H1 (cell line): Measurements from ENCODE around the gene RAP2A. TPM values are rescaled to one million over a fixed set of nuclear protein-coding genes. Genes with fewer than 3 reads are reported as not detected.

ENCODE experiments used
- CTCF ChIA-PET: fragments of 300-600 bp; sonication (Branson Sonifier 250); formaldehyde crosslinking; loops from one replicate; lab custom pipeline; 2021; ENCODE audit not compliant: partially characterized antibody; lab: Charles Lee
- POLR2A ChIA-PET: fragments of 300-600 bp; sonication (Branson Sonifier 250); formaldehyde crosslinking; loops from one replicate; lab custom pipeline; 2021; ENCODE audit warnings: inconsistent platforms; ENCODE audit not compliant: partially characterized antibody; lab: Charles Lee
- DNase-seq, 2 experiments: peaks; one replicate each; pipeline versions ENCODE4 v3.0.0 to v3.0.0-alpha.2; 2010 to 2022; ENCODE audit warnings: low spot score in 2 of 2, low read depth in 1 of 2, mixed read lengths in 1 of 2
- FAIRE-seq: peaks from 2 replicates; lab custom pipeline; 2011; peaks lifted over from hg19 to GRCh38; lab: Jason Lieb, UNC
- H2AFZ ChIP-seq: 2 replicates; pipeline ENCODE4 v1.8.1; 2012; ENCODE audit warnings: low read length, inconsistent platforms
- H2AK5ac ChIP-seq: 2 replicates; pipeline ENCODE4 v1.6.1; 2013; ENCODE audit warnings: low read depth, low read length
- H2BK120ac ChIP-seq: replicated peaks from 2 replicates; pipeline ENCODE3; 2013; ENCODE audit warnings: low read depth, low read length, inconsistent platforms
- H2BK12ac ChIP-seq: 2 replicates; pipeline ENCODE4 v1.6.1; 2013; ENCODE audit warnings: low read depth, low read length
- H2BK15ac ChIP-seq: 2 replicates; pipeline ENCODE4 v1.6.1; 2013; ENCODE audit warnings: low read length
- H2BK20ac ChIP-seq: 2 replicates; pipeline ENCODE4 v1.6.1; 2013; ENCODE audit warnings: low read length
- H2BK5ac ChIP-seq: 2 replicates; pipeline ENCODE4 v1.6.1; 2013; ENCODE audit warnings: low read depth, low read length
- H3K14ac ChIP-seq: 2 replicates; pipeline ENCODE4 v1.6.1; 2013; ENCODE audit warnings: inconsistent platforms; ENCODE audit not compliant: insufficient read length
- H3K18ac ChIP-seq: 2 replicates; pipeline ENCODE4 v1.6.1; 2013; ENCODE audit warnings: low read length; ENCODE audit errors: extremely low read depth
- H3K23ac ChIP-seq: 2 replicates; pipeline ENCODE4 v1.6.1; 2013; ENCODE audit warnings: inconsistent platforms; ENCODE audit not compliant: insufficient read length
- H3K23me2 ChIP-seq: 2 replicates; pipeline ENCODE4 v1.6.1; 2013; ENCODE audit warnings: low read depth, low read length
- H3K27ac ChIP-seq: 2 replicates; pipeline ENCODE4 v1.6.1; 2011; ENCODE audit warnings: low read depth, low read length, inconsistent platforms
- H3K27me3 ChIP-seq, 4 experiments: replicated peaks in 1 of 4; 1 replicate in 1 of 4; 2 replicates in 3 of 4; pipeline versions ENCODE4 v1.6.1 to v1.8.1; 2011 to 2013; ENCODE audit warnings: low read length in 3 of 4, mild to moderate bottlenecking in 3 of 4, inconsistent platforms in 2 of 4, mixed read lengths in 2 of 4, moderate library complexity in 1 of 4; ENCODE audit not compliant: control insufficient read depth in 3 of 4, insufficient read depth in 3 of 4; ENCODE audit errors: extremely low read depth in 1 of 4
- H3K36me3 ChIP-seq, 4 experiments: 2 replicates each; pipeline versions ENCODE4 v1.6.1 to v1.8.1; 2011 to 2013; ENCODE audit warnings: mild to moderate bottlenecking in 4 of 4, low read length in 3 of 4, moderate library complexity in 2 of 4, control low read depth in 1 of 4, inconsistent platforms in 1 of 4; ENCODE audit not compliant: insufficient read depth in 4 of 4, control insufficient read depth in 2 of 4
- H3K4ac ChIP-seq: replicated peaks from 2 replicates; pipeline ENCODE3; 2013; ENCODE audit warnings: low read length, low read depth, mixed read lengths, inconsistent platforms; ENCODE audit not compliant: insufficient read length
- H3K4me1 ChIP-seq, 4 experiments: replicated peaks in 1 of 4; 1 replicate in 1 of 4; 2 replicates in 3 of 4; pipeline versions ENCODE4 v1.6.1 to v1.8.1; 2011 to 2013; ENCODE audit warnings: low read length in 3 of 4, inconsistent platforms in 2 of 4, mixed read lengths in 1 of 4; ENCODE audit not compliant: insufficient read depth in 4 of 4, control insufficient read depth in 3 of 4
- H3K4me2 ChIP-seq, 2 experiments: 2 replicates each; pipeline versions ENCODE4 v1.6.1 to v1.8.1; 2011 to 2013; ENCODE audit warnings: low read depth in 2 of 2, low read length in 2 of 2, control low read depth in 1 of 2, inconsistent platforms in 1 of 2, mild to moderate bottlenecking in 1 of 2; ENCODE audit not compliant: insufficient read depth in 1 of 2
- H3K4me3 ChIP-seq, 4 experiments: fragments of 200-600, 300-600 bp in 1 of 4; sonication (generic), shearing (Covaris generic), sonication (Bioruptor Twin) in 1 of 4; 2 replicates each; pipeline versions ENCODE4 v1.5.1 to v1.8.1; 2011 to 2016; ENCODE audit warnings: low read length in 4 of 4, low read depth in 3 of 4, control low read depth in 2 of 4, inconsistent platforms in 2 of 4, mild to moderate bottlenecking in 2 of 4, mixed read lengths in 1 of 4, moderate library complexity in 1 of 4; ENCODE audit not compliant: insufficient read depth in 2 of 4; ENCODE audit errors: extremely low read depth in 1 of 4
- H3K56ac ChIP-seq: replicated peaks from 2 replicates; pipeline ENCODE3; 2013; ENCODE audit warnings: low read depth, mild to moderate bottlenecking, mixed read lengths, low read length, inconsistent platforms; ENCODE audit not compliant: insufficient read length
- H3K79me1 ChIP-seq: 2 replicates; pipeline ENCODE4 v1.6.1; 2013; ENCODE audit warnings: low read depth, low read length, control low read depth
- H3K79me2 ChIP-seq, 2 experiments: 2 replicates each; pipeline versions ENCODE4 v1.6.1 to v1.8.1; 2012 to 2013; ENCODE audit warnings: low read length in 2 of 2, mild to moderate bottlenecking in 2 of 2, inconsistent platforms in 1 of 2; ENCODE audit not compliant: insufficient read depth in 2 of 2, control insufficient read depth in 1 of 2
- H3K9ac ChIP-seq, 4 experiments: replicated peaks in 1 of 4; 1 replicate in 1 of 4; 2 replicates in 3 of 4; pipeline versions ENCODE4 v1.6.1 to v1.8.1; 2011 to 2013; ENCODE audit warnings: low read depth in 3 of 4, low read length in 3 of 4, control low read depth in 2 of 4, mild to moderate bottlenecking in 2 of 4, moderate library complexity in 2 of 4, inconsistent platforms in 1 of 4; ENCODE audit errors: extremely low read depth in 1 of 4
- H3K9me3 ChIP-seq, 2 experiments: 2 replicates each; pipeline versions ENCODE4 v1.6.1 to v1.8.1; 2012 to 2013; ENCODE audit warnings: mild to moderate bottlenecking in 2 of 2, moderate library complexity in 2 of 2, control low read depth in 1 of 2, inconsistent platforms in 1 of 2, low read depth in 1 of 2, low read length in 1 of 2, mixed read lengths in 1 of 2; ENCODE audit not compliant: insufficient read depth in 2 of 2
- H4K20me1 ChIP-seq, 2 experiments: replicated peaks in 1 of 2; 2 replicates each; pipeline versions ENCODE3 to v1.8.1; 2011 to 2013; ENCODE audit warnings: inconsistent platforms in 2 of 2, low read length in 2 of 2, mild to moderate bottlenecking in 1 of 2; ENCODE audit not compliant: insufficient read depth in 2 of 2, control insufficient read depth in 1 of 2
- H4K5ac ChIP-seq: 2 replicates; pipeline ENCODE4 v1.6.1; 2013; ENCODE audit warnings: low read length, low read depth, mixed read lengths, inconsistent platforms; ENCODE audit not compliant: insufficient read length
- H4K8ac ChIP-seq: 2 replicates; pipeline ENCODE4 v1.8.0; 2013; ENCODE audit warnings: mild to moderate bottlenecking, moderate library complexity, low read length, inconsistent platforms; ENCODE audit not compliant: insufficient read depth; ENCODE audit errors: extremely low read depth
- H4K91ac ChIP-seq: replicated peaks from 2 replicates; pipeline ENCODE3; 2013; ENCODE audit warnings: low read length, mixed read lengths, inconsistent platforms; ENCODE audit not compliant: insufficient read length
- NRF1 ChIP-seq: IDR thresholded peaks from 2 replicates; pipeline ENCODE4 v1.6.1; 2011; ENCODE audit warnings: mild to moderate bottlenecking, low read depth, low read length, improper control_type of control experiment
- SP2 ChIP-seq: IDR thresholded peaks from 2 replicates; pipeline ENCODE4 v1.6.1; 2012; ENCODE audit warnings: mild to moderate bottlenecking, low read length, inconsistent platforms
- TEAD4 ChIP-seq: IDR thresholded peaks from 2 replicates; pipeline ENCODE4 v1.6.1; 2012; ENCODE audit warnings: low read depth, low read length, inconsistent platforms, mixed read lengths
- WGBS, 2 experiments: shearing (Covaris generic) in 1 of 2; methylation state at CpG; one replicate each; pipeline versions ENCODE4 v1.1.6 to v1.1.7; 2013 to 2015; ENCODE audit warnings: low lambda C conversion rate in 2 of 2, mixed read lengths in 2 of 2, inconsistent platforms in 1 of 2, low coverage in 1 of 2, missing lambda C conversion rate in 1 of 2; ENCODE audit not compliant: insufficient replicate concordance in 2 of 2, insufficient coverage in 1 of 2, insufficient read length in 1 of 2; ENCODE audit errors: extremely low coverage in 1 of 2, missing lambda C conversion rate in 1 of 2; 5-methylcytosine and 5-hydroxymethylcytosine counted together
- polyA plus RNA-seq, 7 experiments: library from polyadenylated mRNA; depleted of rRNA in 3 of 7; stranded (reverse) in 5 of 7; unstranded in 2 of 7; fragments of >200 nt in 5 of 7; fragments of 200-250 nt in 2 of 7; gene quantifications; 1 replicate in 5 of 7; 2 replicates in 1 of 7; 4 replicates in 1 of 7; pipeline versions ENCODE4 v1.2.1 to v1.2.3, GENCODE V29; 2011 to 2013; ENCODE audit warnings: missing spikeins in 2 of 7, mixed read lengths in 2 of 7
- total RNA-seq: library from RNA; stranded (reverse); fragmentation: NEBNext Ultra II Directional; extraction: Animal tissue kit (Norgen Biotek cat#: 25700); gene quantifications from 2 replicates; pipeline ENCODE4 v1.2.1, GENCODE V29; 2021

Gene RAP2A
- total and polyA plus RNA-seq, 2 of the 8 experiments (the other 6 are each of a cell fraction or from before 2014, with no cell fraction given): 8.4 to 43.4 TPM

DNA sequence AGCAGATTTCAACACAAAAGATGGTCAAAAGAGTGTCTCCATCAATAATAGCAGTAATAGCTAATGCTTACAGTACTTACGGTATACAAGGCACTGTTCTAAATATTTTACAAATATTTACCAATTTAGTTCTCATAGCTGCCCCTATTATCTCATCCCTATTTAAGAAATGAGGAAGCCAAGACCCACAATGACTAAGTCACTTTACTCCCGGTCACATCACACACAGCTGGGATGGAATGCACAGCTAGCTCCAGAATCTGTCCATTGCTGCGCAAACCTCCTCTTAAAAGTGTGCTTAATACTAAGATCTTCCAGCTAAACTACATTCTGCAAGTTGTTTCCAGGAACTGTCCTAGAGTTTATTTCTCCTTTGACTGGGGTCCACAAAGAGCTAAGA is 63.4 kb downstream of the RAP2A start:
- POLR2A ChIA-PET: no interaction called here
- DNase-seq: no peak
- H3K56ac ChIP-seq: no peak overlapping the region
- no peak overlapping the region for H3K4ac ChIP-seq
- H2BK12ac ChIP-seq: no peak overlapping the region
- H3K4me1 ChIP-seq: no peaks in the 10 kb centered on the region
- H2BK15ac ChIP-seq: no peak overlapping the region
- H4K20me1 ChIP-seq: no peaks in the 10 kb centered on the region
- H2BK5ac ChIP-seq: no peak overlapping the region
- no peak overlapping the region for H3K18ac ChIP-seq
- no peaks in the 10 kb centered on the region for H3K23me2 ChIP-seq
- no peak overlapping the region for H3K4me3 ChIP-seq
- CTCF ChIA-PET: interaction anchor here (0.6 to 1.0 kb wide), 3 partner anchors 32 to 270 kb away, joined by 3 to 4 read pairs (median 3); no protein-coding TSS in a partner anchor
- H3K79me2 ChIP-seq: no peaks in the 10 kb centered on the region
- H3K36me3 ChIP-seq: no peaks in the 10 kb centered on the region
- H4K5ac ChIP-seq: no peak overlapping the region
- H3K23ac ChIP-seq: no peak overlapping the region
- H3K27ac ChIP-seq: no peak overlapping the region
- H3K9ac ChIP-seq: no peak overlapping the region
- H3K79me1 ChIP-seq: no peaks in the 10 kb centered on the region
- no peak overlapping the region for H4K91ac ChIP-seq
- no peak overlapping the region for H4K8ac ChIP-seq
- no peak overlapping the region for H3K4me2 ChIP-seq
- H3K27me3 ChIP-seq: no peaks in the 10 kb centered on the region
- no peak overlapping the region for H2AFZ ChIP-seq
- no peak overlapping the region for H2BK120ac ChIP-seq
- no peaks in the 10 kb centered on the region; a peak in 1 of 4 replicates for H3K9me3 ChIP-seq
- 93% methylated on average over 3 of the region's 3 CpGs; no CpG with 5 or more reads in 1 of the 2 experiments for WGBS, 2 experiments
- TF ChIP-seq TEAD4: no peak
- no peak for TF ChIP-seq SP2
- no peak for TF ChIP-seq NRF1
- no peak overlapping the region for H2BK20ac ChIP-seq
- H3K14ac ChIP-seq: no peak overlapping the region
- H2AK5ac ChIP-seq: no peak overlapping the region
- FAIRE-seq: no peak
